SK-N-DZ (cell line): Measurements from ENCODE around the gene CCDC85B.

Experiments
- DNase-seq: peaks from one replicate; pipeline ENCODE4 v3.0.0-alpha.2; 2015; ENCODE audit warnings: low spot score

Gene CCDC85B

GRCh38 chr11:65868907-65869306 is 21.6 kb upstream of the CCDC85B start:
- DNase-seq: no peak

DNA sequence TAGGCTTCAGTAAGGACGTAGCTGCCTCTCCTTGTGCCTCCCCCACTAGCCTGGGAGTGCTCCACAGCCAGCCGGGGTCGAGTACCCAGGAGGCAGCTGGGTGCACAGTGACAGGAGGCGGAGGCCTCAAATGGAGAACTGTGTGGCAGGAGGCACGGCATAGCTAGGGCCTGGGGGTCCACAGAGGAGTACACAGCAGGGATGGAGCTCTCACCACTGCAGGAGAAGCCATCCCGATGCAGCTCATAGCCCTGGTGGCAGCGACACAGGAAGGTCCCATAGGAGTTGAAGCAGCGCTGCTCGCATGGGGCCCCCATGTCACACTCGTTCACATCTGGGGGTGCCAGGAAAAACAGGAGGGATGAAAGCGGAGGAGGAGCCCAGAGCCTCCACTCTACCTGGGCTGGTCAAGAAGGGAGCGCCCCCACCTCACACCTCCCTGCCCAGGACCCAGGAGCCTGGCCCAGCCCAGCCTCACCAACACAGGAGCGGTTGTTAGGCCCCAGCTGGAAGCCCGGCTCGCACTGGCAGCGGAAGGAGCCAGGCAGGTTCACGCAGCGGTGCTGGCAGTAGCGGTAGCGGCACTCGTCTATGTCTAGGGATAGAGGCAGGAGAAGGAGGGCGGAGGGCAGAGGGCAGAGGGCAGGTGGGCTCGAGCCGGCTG is 20.7 kb upstream of the CCDC85B start:
- no peak for DNase-seq

DNA sequence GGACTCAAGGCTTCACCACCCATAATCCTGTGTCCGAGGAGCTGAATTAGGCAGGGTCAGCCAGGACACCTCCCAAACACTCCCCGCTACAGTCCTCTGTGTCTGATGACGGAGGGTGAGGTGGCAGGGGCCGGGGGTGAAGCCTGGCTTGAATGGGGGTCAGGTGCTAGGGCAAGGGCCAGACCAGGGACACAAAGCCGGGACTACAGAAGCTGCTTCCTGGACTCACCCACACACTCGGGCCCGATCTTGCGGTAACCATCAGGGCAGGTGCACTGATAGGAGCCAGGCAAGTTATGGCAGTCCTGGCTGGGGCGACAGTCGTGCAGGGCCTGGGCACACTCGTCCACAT is 20.2 kb upstream of the CCDC85B start:
- DNase-seq: no peak

GRCh38 chr11:65870706-65871681 is 19.5 kb upstream of the CCDC85B start:
- DNase-seq: peak; percentile 55

GRCh38 chr11:65871811-65872548 is 18.5 kb upstream of the CCDC85B start:
- DNase-seq: peak; percentile 58

DNA sequence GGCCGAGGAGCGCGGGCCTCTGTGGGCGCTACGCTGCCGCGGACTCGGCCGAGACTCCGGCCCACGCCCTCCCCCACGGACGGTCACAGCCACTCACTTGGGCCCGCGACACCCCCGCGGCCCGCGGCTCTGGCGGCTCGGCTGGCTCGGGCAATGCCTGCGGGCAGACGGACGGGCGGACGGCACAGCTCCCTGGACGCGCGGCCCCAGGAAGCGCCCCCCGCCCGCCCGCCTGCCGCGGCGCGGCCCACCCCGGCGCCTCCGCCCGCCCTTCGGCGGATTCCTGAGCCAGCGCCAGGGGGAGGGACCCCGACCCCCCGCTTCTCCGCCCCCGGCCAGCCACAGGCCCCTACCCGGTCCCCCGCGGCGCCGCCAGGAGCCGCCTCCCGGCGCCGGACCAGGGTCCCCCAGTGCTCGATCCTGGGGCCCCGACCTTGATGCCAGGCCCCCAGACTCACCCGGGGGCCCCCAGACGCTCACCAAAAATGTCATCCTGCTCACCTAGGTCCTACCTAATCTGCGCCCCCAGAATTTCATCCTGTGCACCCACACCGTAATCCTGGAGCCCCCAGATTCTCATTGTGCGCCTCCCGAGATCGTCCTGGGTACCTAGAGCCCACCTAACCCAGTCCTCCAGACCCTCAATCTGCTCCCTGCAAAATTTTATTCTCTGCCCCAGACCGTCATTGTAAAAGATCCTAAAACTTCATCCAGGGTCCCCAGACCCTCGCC is 17.7 kb upstream of the CCDC85B start, which contains the start of gene EFEMP2:
EFEMP2 (minus strand) TSS at position 215 of the 732 bp plus-strand sequence. CDS start 446 bp downstream, outside the sequence.
- DNase-seq: no peak

DNA sequence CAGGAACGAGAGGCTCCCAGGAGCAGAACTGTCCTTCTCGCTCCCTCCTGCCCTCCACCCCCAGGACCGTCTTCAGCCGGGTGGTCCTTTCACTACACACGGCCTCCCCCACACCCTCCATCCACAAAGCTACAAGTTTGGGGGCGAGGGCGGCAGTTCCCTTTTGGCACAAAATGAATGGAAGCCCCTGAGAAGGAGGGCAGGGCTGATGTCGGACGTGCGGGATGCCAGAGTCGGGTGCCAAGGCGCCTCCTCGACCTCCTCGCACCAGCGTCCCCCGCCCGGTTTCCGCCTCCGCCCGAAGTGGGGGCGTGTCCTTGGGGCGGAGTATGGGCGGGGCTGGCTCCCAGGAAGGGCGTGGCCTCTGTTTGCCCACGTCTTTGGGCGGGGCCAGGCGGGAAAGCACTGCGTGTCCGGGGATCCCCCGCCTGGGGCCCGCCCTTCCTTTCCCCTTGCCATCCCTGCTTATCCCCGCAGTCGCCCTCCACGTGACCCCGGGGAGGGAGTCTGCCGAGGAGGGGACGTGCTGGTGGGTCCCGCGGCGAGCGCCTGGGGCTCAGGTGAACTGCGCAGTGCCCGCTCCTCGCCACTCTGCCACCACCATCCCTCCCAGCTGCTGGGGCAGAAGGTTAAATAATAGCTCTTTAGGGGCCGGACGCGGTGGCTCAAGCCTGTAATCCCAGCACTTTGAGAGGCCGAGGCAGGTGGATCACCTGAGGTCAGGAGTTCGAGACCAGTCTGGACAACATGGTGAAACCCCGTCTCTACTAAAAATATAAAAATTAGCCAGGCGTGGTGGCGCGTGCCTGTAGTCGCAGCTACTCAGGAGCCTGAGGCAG is 16.9 kb upstream of the CCDC85B start:
- DNase-seq: peak; percentile 95

DNA sequence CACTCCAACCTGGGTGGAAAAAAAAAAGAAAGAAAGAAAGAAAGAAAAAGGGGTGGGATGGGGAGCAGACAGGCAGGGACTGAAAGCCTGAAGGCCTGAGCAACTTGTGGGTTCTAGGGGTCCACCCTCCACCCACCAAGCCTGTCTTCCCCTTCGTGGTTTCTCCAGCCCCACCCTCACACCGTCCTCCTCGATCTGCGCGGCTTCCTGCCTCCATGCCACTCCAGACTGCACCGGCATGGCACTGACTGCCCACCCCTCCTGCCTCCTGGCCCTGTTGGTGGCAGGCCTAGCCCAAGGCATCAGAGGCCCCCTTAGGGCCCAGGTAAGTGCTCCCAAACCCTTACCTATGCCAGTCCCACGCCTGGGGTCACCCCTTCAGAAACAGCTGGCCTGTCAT is 10.9 kb upstream of the CCDC85B start, which contains the start of gene CTSW:
CTSW (plus strand) TSS at position 221 of the 400 bp plus-strand sequence; CDS start at position 239, 18 bp downstream.
- DNase-seq: no peak

- DNase-seq: no peak
These were observed 10.4 kb upstream of the CCDC85B start for GRCh38 chr11:65880027-65880426.

GRCh38 chr11:65880844-65881421 is 9.5 kb upstream of the CCDC85B start:
- DNase-seq: no peak

DNA sequence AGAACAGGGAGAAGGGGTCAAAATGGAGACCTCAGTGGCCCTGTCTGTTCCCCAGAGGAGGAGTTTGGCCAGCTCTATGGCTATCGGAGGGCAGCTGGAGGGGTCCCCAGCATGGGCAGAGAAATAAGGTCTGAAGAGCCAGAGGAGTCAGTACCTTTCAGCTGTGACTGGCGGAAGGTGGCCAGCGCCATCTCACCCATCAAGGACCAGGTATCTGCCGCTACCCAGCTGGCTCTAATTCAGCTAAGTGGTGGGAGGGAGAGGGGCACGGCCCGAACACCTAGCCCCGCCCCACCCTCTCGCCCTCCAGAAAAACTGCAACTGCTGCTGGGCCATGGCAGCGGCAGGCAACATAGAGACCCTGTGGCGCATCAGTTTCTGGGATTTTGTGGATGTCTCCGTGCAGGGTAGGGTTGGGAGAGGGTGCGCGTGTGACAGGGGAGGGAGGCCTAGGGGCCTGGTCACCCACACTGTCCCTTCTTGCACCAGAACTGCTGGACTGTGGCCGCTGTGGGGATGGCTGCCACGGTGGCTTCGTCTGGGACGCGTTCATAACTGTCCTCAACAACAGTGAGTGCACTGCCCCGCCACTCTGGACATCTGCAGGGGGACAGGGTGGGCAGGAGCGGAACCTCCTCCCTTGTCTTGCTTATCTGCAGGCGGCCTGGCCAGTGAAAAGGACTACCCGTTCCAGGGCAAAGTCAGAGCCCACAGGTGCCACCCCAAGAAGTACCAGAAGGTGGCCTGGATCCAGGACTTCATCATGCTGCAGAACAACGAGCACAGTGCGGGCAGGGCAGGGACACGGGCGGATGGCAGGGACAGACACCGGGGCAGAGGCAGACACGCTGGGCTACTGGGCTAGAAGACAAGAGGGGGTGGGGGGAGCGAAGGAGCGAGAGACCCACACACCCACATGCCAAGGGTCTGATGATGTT is 8.1 kb upstream of the CCDC85B start:
- DNase-seq: no peak

- no peak for DNase-seq
These were observed 7.3 kb upstream of the CCDC85B start for GRCh38 chr11:65883058-65883761.

GRCh38 chr11:65883786-65884715 is 6.4 kb upstream of the CCDC85B start:
- DNase-seq: no peak

- DNase-seq: peak; percentile 73
These were observed 5.8 kb upstream of the CCDC85B start for GRCh38 chr11:65884716-65885092.

DNA sequence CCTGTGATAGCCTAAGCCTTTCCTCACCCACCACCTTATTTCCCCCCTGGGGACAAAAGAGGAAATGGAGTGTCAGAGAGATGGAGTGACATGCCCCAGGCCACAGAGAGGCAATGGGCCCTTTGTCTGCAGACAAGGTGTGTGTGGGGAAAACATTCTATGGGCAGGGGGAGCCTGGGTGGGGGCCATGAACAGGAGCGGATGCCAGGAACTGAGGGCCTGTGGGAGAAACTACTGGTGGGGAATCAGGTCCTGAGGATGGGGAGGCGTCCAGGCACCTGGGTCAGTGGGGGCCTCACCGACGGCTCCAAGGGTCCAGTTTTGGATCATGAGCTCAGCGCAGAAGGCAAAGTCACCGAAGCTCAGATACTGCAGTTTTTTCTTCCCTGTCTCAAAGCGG is 5.2 kb upstream of the CCDC85B start:
- DNase-seq: no peak

DNA sequence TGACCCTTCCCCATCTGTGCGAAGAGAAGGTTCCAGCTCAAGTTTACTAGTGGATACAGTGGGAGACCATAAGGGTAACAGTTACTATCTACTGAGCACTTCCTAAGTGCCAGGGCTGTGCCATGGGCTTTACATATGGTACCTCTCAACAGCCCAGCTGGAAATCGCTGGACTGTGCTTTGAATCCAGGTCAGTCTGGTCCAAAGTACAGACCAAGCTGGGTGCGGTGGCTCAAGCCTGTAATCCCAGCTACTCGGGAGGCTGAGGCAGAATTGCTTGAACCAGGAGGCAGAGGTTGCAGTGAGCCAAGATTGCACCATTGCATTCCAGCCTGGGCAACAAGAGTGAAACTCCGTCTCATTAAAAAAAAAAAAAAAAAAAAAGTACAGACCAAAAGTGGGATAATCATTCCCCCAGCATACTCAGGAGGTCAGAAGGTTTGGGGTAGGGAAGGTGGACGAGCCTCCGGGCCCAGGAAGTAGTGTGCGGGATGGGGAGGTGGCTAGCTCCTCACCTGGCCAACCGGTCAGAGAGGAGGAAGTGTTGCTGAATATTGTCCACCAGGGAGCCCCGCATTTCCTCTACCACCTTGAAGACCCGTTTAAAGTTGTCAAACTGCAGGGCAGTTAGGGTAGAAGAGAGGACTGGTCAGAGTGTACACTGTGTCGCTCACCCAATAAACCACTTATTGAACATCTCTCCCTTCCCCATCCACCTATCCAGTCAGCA is 4.5 kb upstream of the CCDC85B start:
- no peak for DNase-seq
